Spleen (tissue), 7 donors: ENCODE measurements around the gene CFAP99.

Experiments
- POLR2AphosphoS5 ChIP-seq, 3 donors: sonication (generic); formaldehyde crosslinking; IDR thresholded peaks; one replicate each; pipeline ENCODE4 v1.5.1; 2017; ENCODE audit warnings: antibody characterized with exemption in 3 of 3
- TF ChIP-seq, protein P1 (sequence below), 11 experiments: fragments of 200-600 bp in 7 of 11; fragments of 450-650 bp in 4 of 11; sonication (generic) in 4 of 11; IDR thresholded peaks in 8 of 11; conservative IDR thresholded peaks in 3 of 11; 1 replicate in 7 of 11; 2 replicates in 4 of 11; pipeline versions ENCODE4 v1.4.0 to v1.8.0; 2016 to 2021; ENCODE audit warnings: antibody characterized with exemption in 11 of 11, inconsistent platforms in 4 of 11, mild to moderate bottlenecking in 1 of 11
- donor health status: DM: no; HTN: no; CAD: no; lungs with moderate emphysema.
- donor health status: DM: no; HTN: no; CAD: no.
- donor health status: DM: no; HTN: no; CAD: no.

DNA sequence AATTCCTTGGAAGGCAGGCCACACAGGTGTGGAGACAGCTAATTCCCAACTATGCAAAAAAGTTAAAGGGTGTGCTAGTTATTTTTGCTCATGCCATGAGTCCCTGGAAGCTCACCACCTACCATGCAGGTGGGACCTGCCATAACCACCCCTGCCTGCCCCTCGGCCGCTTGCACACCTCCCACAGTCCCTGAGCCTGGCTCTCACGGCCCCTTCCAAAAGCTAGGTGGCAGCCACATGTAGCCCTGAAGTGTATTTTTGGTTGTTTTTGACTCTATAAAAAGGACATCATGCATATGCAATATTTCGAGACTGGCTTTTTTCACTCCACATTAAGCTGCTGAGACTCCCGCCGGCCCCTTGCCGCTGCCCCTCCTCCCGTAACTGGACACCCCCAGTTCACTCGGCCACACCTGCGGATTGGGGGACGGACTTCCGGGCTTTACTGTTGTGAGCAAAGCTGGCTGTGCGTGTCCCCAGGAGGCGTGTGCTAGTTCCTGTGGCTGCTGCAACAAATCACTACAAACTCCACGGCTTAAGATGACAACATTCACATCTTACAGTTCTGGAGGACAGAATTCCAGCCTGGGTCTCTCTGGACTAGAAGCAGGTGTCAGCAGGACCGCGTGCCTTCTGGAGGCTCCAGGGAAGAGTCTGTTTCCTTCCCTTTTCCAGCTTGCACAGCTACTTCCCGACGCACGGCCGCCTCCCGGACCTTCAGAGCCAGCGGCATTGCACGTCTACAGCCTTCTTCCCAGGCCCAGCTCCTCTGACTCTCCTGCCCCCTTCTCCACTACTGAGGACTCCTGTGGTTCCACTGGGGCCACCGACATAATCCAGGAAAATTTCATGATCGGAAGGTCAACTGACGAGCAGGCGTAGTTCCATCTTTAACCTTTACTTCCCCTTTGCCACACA, 25.1 kb upstream of the CFAP99 start:
- TF ChIP-seq, protein P1, sequence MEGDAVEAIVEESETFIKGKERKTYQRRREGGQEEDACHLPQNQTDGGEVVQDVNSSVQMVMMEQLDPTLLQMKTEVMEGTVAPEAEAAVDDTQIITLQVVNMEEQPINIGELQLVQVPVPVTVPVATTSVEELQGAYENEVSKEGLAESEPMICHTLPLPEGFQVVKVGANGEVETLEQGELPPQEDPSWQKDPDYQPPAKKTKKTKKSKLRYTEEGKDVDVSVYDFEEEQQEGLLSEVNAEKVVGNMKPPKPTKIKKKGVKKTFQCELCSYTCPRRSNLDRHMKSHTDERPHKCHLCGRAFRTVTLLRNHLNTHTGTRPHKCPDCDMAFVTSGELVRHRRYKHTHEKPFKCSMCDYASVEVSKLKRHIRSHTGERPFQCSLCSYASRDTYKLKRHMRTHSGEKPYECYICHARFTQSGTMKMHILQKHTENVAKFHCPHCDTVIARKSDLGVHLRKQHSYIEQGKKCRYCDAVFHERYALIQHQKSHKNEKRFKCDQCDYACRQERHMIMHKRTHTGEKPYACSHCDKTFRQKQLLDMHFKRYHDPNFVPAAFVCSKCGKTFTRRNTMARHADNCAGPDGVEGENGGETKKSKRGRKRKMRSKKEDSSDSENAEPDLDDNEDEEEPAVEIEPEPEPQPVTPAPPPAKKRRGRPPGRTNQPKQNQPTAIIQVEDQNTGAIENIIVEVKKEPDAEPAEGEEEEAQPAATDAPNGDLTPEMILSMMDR (IDR thresholded peaks at IDR 0.05 in 8 of 11, conservative IDR thresholded peaks at IDR 0.05 in 3 of 11), result peak in 1 of 11 experiments; percentile 12
- TF ChIP-seq POLR2AphosphoS5 (IDR thresholded peaks at IDR 0.05), result no peak
